Measurements from ENCODE around the gene TOR1AIP2.

- TF ChIP-seq POLR2A (IDR thresholded peaks at IDR 0.05) (no peak), POLR2AphosphoS5 (IDR thresholded peaks at IDR 0.05) (no peak), CTCF (IDR thresholded peaks at IDR 0.05 in 8 of 11, conservative IDR thresholded peaks at IDR 0.05 in 3 of 11) (no peak)
Measured at GRCh38 chr1:179826626-179827280, 50.9 kb downstream of the TOR1AIP2 start.

All from spleen (tissue), 7 donors.